ENCODE data around the gene EGFL7. TPM values are rescaled to one million over a fixed set of nuclear protein-coding genes. Genes with fewer than 3 reads are reported as not detected.

EGFL7 gene
- total and polyA plus RNA-seq, 2 of the 8 experiments (the other 6 are each of a cell fraction or from before 2014, with no cell fraction given): 37.8 to 53.4 TPM

- FAIRE-seq (no peak), DNase-seq (ENCODE audit: low read depth in 1 of 2, low spot score in 2 of 2) (peak in 1 of 2 experiments; percentile 44)
- Histone ChIP-seq H4K91ac (replicated peaks; ENCODE audit: insufficient read length, low read length) (no peak overlapping the region), H2BK5ac (ENCODE audit: low read depth, low read length) (peak overlapping the region; percentile 60; the same call in 1 of the 2 replicates), H3K4me2 (ENCODE audit: insufficient read depth in 1 of 2, low read depth in 2 of 2, low read length in 2 of 2) (no peak overlapping the region), H2BK12ac (ENCODE audit: low read depth, low read length) (peak overlapping the region; percentile 55; the same call in 1 of the 2 replicates), H2BK20ac (ENCODE audit: low read length) (no peak overlapping the region), H3K27ac (ENCODE audit: low read depth, low read length) (no peak overlapping the region), H3K18ac (ENCODE audit: extremely low read depth, low read length) (no peak overlapping the region), H3K79me1 (ENCODE audit: low read depth, low read length) (peaks cover 6% of the 10 kb centered on the region), H3K36me3 (ENCODE audit: control insufficient read depth in 2 of 4, insufficient read depth in 4 of 4, low read length in 3 of 4) (no peaks in the 10 kb centered on the region), H2AFZ (ENCODE audit: low read length) (no peak overlapping the region), H3K4me3 (ENCODE audit: extremely low read depth in 1 of 4, insufficient read depth in 2 of 4, low read depth in 3 of 4, low read length in 4 of 4) (no peak overlapping the region), H3K23ac (ENCODE audit: insufficient read length) (no peak overlapping the region), H3K79me2 (ENCODE audit: control insufficient read depth in 1 of 2, insufficient read depth in 2 of 2, low read length in 2 of 2) (no peaks in the 10 kb centered on the region), H3K9ac (replicated peaks in 1 of 4; ENCODE audit: extremely low read depth in 1 of 4, low read depth in 3 of 4, low read length in 3 of 4) (no peak overlapping the region), H3K9me3 (ENCODE audit: insufficient read depth in 2 of 2, low read depth in 1 of 2, low read length in 1 of 2) (no peaks in the 10 kb centered on the region), H4K20me1 (replicated peaks in 1 of 2; ENCODE audit: control insufficient read depth in 1 of 2, insufficient read depth in 2 of 2, low read length in 2 of 2) (peaks cover 2 to 10% of the 10 kb centered on the region in 2 experiments), H3K27me3 (replicated peaks in 1 of 4; ENCODE audit: control insufficient read depth in 3 of 4, extremely low read depth in 1 of 4, insufficient read depth in 3 of 4, low read length in 3 of 4) (peaks cover 0 to 11% (median 5%) of the 10 kb centered on the region in 4 experiments; a peak in 3 of 7 replicates), H3K14ac (ENCODE audit: insufficient read length) (no peak overlapping the region), H3K4ac (replicated peaks; ENCODE audit: insufficient read length, low read depth, low read length) (no peak overlapping the region), H4K8ac (ENCODE audit: extremely low read depth, insufficient read depth, low read length) (peak overlapping the region; percentile 20; the same call in 1 of the 2 replicates), H3K56ac (replicated peaks; ENCODE audit: insufficient read length, low read depth, low read length) (no peak overlapping the region), H4K5ac (ENCODE audit: insufficient read length, low read depth, low read length) (no peak overlapping the region), H3K4me1 (replicated peaks in 1 of 4; ENCODE audit: control insufficient read depth in 3 of 4, insufficient read depth in 4 of 4, low read length in 3 of 4) (peaks cover 0 to 17% (median 8%) of the 10 kb centered on the region in 4 experiments; a peak in 4 of 7 replicates), H2AK5ac (ENCODE audit: low read depth, low read length) (no peak overlapping the region), H3K23me2 (ENCODE audit: low read depth, low read length) (peaks cover 10% of the 10 kb centered on the region; the same call in 1 of the 2 replicates), H2BK120ac (replicated peaks; ENCODE audit: low read depth, low read length) (no peak overlapping the region), H2BK15ac (ENCODE audit: low read length) (no peak overlapping the region)
- CTCF ChIA-PET (ENCODE audit: partially characterized antibody): interaction anchor here (0.6 to 12.8 kb wide), 13 partner anchors 8 to 195 kb away, joined by 3 to 125 read pairs (median 4); no protein-coding TSS in a partner anchor
- POLR2A ChIA-PET (ENCODE audit: partially characterized antibody): interaction anchor here (1.3 to 3.1 kb wide), 2 partner anchors 10 to 45 kb away, joined by 3 to 15 read pairs; no protein-coding TSS in a partner anchor
- 91% methylated on average over 9 of the region's 10 CpGs; no CpG with 5 or more reads in 1 of the 2 experiments for WGBS, 2 experiments (ENCODE audit: extremely low coverage in 1 of 2, insufficient coverage in 1 of 2, insufficient read length in 1 of 2, insufficient replicate concordance in 2 of 2, low coverage in 1 of 2, low lambda C conversion rate in 2 of 2, missing lambda C conversion rate in 1 of 2)
- no peak for TF ChIP-seq RNF2 (IDR thresholded peaks at IDR 0.05; ENCODE audit: borderline replicate concordance, low read depth, low read length, missing control alignments, poor library complexity, severe bottlenecking)
- no peak for TF ChIP-seq NANOG (IDR thresholded peaks at IDR 0.05; ENCODE audit: insufficient read depth, low read depth, low read length, poor library complexity, severe bottlenecking)
- TF ChIP-seq RXRA (IDR thresholded peaks at IDR 0.05; ENCODE audit: insufficient read depth, low read depth, low read length): no peak
- TF ChIP-seq ATF2 (IDR thresholded peaks at IDR 0.05; ENCODE audit: low read length): no peak
- TF ChIP-seq EP300 (IDR thresholded peaks at IDR 0.05; ENCODE audit: borderline replicate concordance in 1 of 2, low read depth in 2 of 2, low read length in 2 of 2): no peak
- TF ChIP-seq POLR2AphosphoS5 (IDR thresholded peaks at IDR 0.05; ENCODE audit: low read depth, low read length): no peak
- no peak for TF ChIP-seq GABPA (IDR thresholded peaks at IDR 0.05; ENCODE audit: borderline replicate concordance, insufficient read depth, low read length)
- no peak for TF ChIP-seq TAF1 (IDR thresholded peaks at IDR 0.05; ENCODE audit: low read depth, low read length)
- no peak for TF ChIP-seq HDAC2 (IDR thresholded peaks at IDR 0.05; ENCODE audit: borderline replicate concordance in 1 of 2, low read depth in 2 of 2, low read length in 2 of 2)
- TF ChIP-seq POU5F1 (IDR thresholded peaks at IDR 0.05; ENCODE audit: low read depth, low read length): no peak
These were observed 20.0 kb downstream of the EGFL7 start for GRCh38 chr9:136682710-136683109.
